GM18526 (cell line): ENCODE data around the gene LMX1B.

Source experiments
- POLR2A ChIP-seq: IDR thresholded peaks from 3 replicates; pipeline ENCODE4 v1.6.1; 2011; ENCODE audit not compliant: insufficient read length; ENCODE audit errors: extremely low read depth

The LMX1B gene

DNA sequence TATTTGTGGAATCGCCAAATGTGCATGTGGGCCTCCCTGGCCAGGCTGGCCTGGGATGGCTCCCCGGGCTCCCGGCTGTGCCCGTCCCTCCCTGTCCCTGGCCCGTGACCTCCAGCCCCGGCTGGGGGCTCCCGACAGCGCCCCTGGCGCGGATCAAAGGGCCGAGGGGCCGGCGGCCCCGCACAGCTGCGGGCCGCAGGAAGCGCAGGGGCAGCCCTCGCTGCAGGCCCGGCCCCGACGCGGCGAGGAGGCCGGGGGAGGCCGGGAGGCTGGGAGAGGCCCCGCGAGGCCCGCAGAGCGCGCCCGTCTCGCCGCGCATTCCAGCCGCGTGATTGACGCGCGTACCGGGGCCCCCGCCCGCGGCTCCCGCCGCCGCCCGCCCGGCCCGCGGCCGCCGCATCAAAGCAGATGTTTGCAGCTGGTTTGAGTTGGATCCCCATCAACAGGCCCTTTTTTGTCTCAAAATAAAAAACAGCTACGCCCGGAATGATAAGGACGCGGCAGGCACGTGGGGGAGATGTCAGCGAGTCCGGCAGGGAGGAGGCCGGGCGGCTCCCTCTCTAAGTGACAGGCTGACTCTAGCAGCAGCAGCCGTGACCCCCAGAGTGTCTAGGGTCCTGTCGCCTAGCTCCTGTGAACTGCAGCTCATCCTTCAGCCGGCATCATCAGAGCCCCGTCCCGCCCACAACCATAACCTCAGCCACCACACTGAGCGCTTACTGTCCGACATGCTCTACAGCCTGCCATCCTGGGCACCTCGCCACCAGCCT, 69.4 kb downstream of the LMX1B start:
- TF ChIP-seq POLR2A, result no peak

DNA sequence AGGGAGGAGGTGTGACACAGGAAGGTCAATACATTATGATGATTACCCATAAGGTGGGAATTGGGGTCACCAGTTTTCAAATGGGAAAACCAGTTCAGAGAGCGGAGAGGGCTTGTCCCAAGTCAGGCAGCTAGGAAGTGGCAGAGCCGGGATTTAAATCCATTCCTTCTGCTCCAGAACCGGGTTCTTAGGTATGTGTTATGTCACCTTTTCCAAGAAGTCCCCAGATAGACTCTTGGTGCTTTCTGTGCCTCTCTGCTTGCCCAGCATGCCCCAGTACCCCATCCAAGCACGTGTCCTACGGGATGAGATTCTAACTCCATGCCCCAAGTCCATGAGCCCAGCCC, 69.9 kb downstream of the LMX1B start:
- no peak for TF ChIP-seq POLR2A

DNA sequence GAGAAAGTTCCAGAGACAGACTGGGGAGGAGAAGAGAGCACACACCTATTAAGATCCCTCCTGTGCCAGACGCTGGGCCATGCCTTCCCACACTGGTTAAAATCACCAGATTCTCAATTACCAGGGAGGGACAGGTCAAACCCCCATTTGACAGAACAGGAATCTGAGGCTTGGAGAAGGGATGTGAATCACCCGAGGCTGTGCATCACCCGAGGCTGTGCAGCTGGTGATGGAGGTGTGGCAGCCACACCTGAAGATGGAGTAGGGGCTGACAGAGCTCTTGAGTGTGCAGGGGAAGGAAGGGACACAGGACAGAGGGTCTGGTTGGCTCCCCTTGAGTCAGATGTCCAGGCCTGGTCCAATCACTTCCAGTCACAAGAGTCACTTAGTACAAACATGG, 70.6 kb downstream of the LMX1B start:
- TF ChIP-seq POLR2A, result no peak

DNA sequence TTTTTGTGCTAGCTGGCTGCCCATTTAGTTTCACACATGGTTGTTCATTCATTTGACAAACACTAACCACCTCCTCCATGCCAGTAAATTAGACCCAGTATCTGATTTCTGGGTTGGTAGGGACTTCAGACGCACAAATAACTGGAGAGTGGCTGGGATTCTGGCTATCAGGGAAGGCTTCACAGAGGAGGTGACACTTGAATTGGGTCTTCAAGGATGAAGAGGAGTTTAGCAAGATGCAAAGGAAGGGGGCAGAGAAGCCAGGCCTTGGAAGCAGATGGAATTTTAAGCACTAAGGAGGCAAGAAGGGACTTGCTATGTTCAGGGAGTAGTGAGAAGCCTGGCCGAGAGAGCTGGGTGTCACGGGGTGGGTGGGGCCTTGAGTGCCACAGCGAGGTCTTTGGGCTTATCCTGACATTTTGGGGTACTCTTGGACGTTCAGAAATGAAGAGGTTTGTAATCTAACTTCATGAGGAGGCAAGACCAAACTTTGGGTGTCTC, 71.3 kb downstream of the LMX1B start:
- no peak for TF ChIP-seq POLR2A

- TF ChIP-seq POLR2A, result no peak
These were observed 74.3 kb downstream of the LMX1B start for GRCh38 chr9:126687930-126688461.

- TF ChIP-seq POLR2A, result no peak
These were observed 74.9 kb downstream of the LMX1B start for GRCh38 chr9:126688617-126689016.

- no peak for TF ChIP-seq POLR2A
These were observed 75.5 kb downstream of the LMX1B start for GRCh38 chr9:126689027-126689825.

- no peak for TF ChIP-seq POLR2A
These were observed 76.8 kb downstream of the LMX1B start for GRCh38 chr9:126690431-126691051.

DNA sequence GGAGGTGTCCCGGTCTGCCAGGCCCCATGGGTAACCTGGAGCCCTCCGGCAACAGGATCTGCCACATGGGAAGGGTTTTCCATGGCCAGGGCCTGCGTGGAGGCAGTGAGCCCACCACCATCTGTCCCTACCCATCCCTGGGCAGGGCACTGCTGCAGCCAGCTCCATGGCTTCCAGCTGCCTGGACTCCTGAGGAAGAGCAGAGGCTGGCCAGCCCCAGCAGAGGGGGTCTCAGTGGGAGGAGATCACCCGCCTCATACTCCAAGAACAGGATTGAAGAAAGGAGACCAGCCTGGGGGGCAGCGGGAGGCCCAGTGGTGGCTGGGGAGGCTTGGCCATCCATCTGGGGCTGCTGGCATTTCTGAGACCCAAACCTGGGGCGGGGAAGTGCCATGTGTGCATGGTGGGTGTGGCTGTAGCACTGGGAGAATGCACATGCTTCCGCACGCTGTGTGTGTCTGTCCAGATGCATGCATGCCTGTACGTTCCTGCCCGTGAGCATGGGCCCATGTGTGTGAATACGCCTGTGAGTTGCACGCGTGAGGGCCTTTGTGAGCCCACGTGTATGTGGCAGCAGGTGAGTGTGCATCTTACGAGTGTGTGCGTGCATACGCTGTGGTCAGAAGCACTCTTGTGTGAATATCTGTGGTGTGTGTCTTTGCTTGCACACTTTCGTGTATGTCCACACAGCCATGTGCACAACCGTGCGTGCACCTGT, 78.5 kb downstream of the LMX1B start:
- TF ChIP-seq POLR2A, result no peak

GRCh38 chr9:126692759-126693427, 79.2 kb downstream of the LMX1B start:
- no peak for TF ChIP-seq POLR2A

DNA sequence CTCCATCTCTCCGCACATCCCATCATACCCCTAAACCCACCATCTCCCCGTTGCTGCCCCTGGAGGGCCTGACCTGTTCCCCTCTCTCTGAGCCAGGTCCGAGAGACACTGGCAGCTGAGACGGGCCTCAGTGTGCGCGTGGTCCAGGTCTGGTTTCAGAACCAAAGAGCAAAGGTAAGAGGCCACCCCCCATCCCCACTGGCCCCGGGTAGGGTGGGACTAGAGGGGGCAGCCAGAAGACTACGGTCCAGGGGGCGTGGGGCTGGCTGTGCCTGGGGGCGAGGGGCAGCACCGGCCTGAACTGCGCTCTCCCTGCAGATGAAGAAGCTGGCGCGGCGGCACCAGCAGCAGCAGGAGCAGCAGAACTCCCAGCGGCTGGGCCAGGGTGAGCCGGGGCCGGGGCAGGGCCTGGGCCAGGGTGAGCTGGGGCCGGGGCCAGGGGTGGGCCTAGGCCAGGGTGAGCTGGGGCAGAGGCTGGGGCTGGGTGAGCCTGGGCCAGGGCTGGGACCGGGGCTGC, 79.8 kb downstream of the LMX1B start:
- no peak for TF ChIP-seq POLR2A

GRCh38 chr9:126694206-126695081, 80.7 kb downstream of the LMX1B start:
- no peak for TF ChIP-seq POLR2A

- TF ChIP-seq POLR2A, result no peak
These were observed 81.5 kb downstream of the LMX1B start for GRCh38 chr9:126695186-126695585.
